IMR-90 (cell line): ENCODE measurements around the gene SLC4A1. TPM values are rescaled to one million over a fixed set of nuclear protein-coding genes. Genes with fewer than 3 reads are reported as not detected.

ENCODE experiments used
- ATAC-seq: fragments of 200-7000 bp; cut with Tn5 transposase; 2 replicates; pipeline ENCODE4 v1.9.1; 2020; ENCODE audit warnings: low read depth, mild to moderate bottlenecking, moderate library complexity
- BruUV-seq: library from RNA; stranded (reverse); fragments of 400-500 nt; replicated peaks from 2 replicates; lab custom pipeline; 2021; lab: Mats Ljungman, UMichigan
- CTCF ChIA-PET: fragments of 300-600 bp; formaldehyde crosslinking; extraction: SDS; loops from one replicate; lab custom pipeline; 2021; ENCODE audit warnings: antibody characterized with exemption; lab: Yijun Ruan, JAX
- POLR2A ChIA-PET: fragments of 300-600 bp; sonication (Branson Sonifier 250); formaldehyde crosslinking; loops from one replicate; lab custom pipeline; 2022; ENCODE audit warnings: antibody characterized with exemption; ENCODE audit not compliant: unreplicated experiment; lab: Charles Lee
- DNase-seq: peaks from one replicate; pipeline ENCODE4 v3.0.0; 2013
- H2AFZ ChIP-seq: replicated peaks from 2 replicates; pipeline ENCODE3; 2013; ENCODE audit warnings: low read length, mild to moderate bottlenecking; ENCODE audit not compliant: poor library complexity
- H2AK5ac ChIP-seq: 2 replicates; pipeline ENCODE4 v1.6.1; 2013; ENCODE audit warnings: low read depth, low read length, inconsistent platforms
- H2AK9ac ChIP-seq: replicated peaks from 2 replicates; pipeline ENCODE3; 2013; ENCODE audit warnings: mild to moderate bottlenecking, low read depth, low read length, moderate library complexity; ENCODE audit not compliant: poor library complexity
- H2BK120ac ChIP-seq: 2 replicates; pipeline ENCODE4 v1.6.1; 2013; ENCODE audit warnings: low read depth, low read length, inconsistent platforms
- H2BK15ac ChIP-seq: 3 replicates; pipeline ENCODE4 v1.6.1; 2013; ENCODE audit warnings: low read depth, low read length, inconsistent platforms
- H2BK20ac ChIP-seq: 2 replicates; pipeline ENCODE4 v1.6.1; 2013; ENCODE audit warnings: low read depth, mild to moderate bottlenecking, inconsistent platforms, low read length, moderate library complexity
- H2BK5ac ChIP-seq: 2 replicates; pipeline ENCODE4 v1.6.1; 2013; ENCODE audit warnings: mild to moderate bottlenecking, low read depth, low read length, inconsistent platforms; ENCODE audit not compliant: poor library complexity, severe bottlenecking
- H3K14ac ChIP-seq: replicated peaks from 2 replicates; pipeline ENCODE4 v1.6.1; 2013; ENCODE audit warnings: low read depth, low read length, inconsistent platforms
- H3K18ac ChIP-seq: 2 replicates; pipeline ENCODE4 v1.6.1; 2013; ENCODE audit warnings: low read depth, low read length, control low read depth
- H3K23ac ChIP-seq: 2 replicates; pipeline ENCODE4 v1.6.1; 2013; ENCODE audit warnings: low read depth, low read length, inconsistent platforms
- H3K27ac ChIP-seq: 2 replicates; pipeline ENCODE4 v1.5.1; 2013; ENCODE audit warnings: mild to moderate bottlenecking, control low read depth, low read length; ENCODE audit not compliant: insufficient read depth
- H3K27me3 ChIP-seq: 2 replicates; pipeline ENCODE4 v1.6.1; 2013; ENCODE audit warnings: low read length; ENCODE audit not compliant: control insufficient read depth, insufficient read depth
- H3K36me3 ChIP-seq: 2 replicates; pipeline ENCODE4 v1.6.1; 2013; ENCODE audit warnings: low read length, mixed read lengths; ENCODE audit not compliant: control insufficient read depth, insufficient read depth
- H3K4ac ChIP-seq: 2 replicates; pipeline ENCODE4 v1.6.1; 2013; ENCODE audit warnings: low read depth, low read length, inconsistent platforms
- H3K4me1 ChIP-seq: 2 replicates; pipeline ENCODE4 v1.6.1; 2013; ENCODE audit warnings: low read length, mixed read lengths; ENCODE audit not compliant: control insufficient read depth, insufficient read depth
- H3K4me2 ChIP-seq: 2 replicates; pipeline ENCODE4 v1.6.1; 2013; ENCODE audit warnings: low read depth, mild to moderate bottlenecking, control low read depth, low read length, moderate library complexity
- H3K4me3 ChIP-seq: 2 replicates; pipeline ENCODE4 v1.5.1; 2013; ENCODE audit warnings: low read depth, mild to moderate bottlenecking, control low read depth, low read length, moderate library complexity; ENCODE audit not compliant: insufficient read depth
- H3K56ac ChIP-seq: 2 replicates; pipeline ENCODE4 v1.6.1; 2013; ENCODE audit warnings: low read length, inconsistent platforms; ENCODE audit not compliant: insufficient read depth; ENCODE audit errors: extremely low read depth
- H3K79me1 ChIP-seq, 2 experiments: 2 replicates each; pipeline ENCODE4 v1.6.1; 2013; ENCODE audit warnings: low read length in 2 of 2, inconsistent platforms in 1 of 2, low read depth in 1 of 2
- H3K9ac ChIP-seq: 2 replicates; pipeline ENCODE4 v1.6.1; 2013; ENCODE audit warnings: low read depth, low read length, control low read depth
- H3K9me1 ChIP-seq: 2 replicates; pipeline ENCODE4 v1.6.1; 2013; ENCODE audit warnings: low read length, inconsistent platforms; ENCODE audit not compliant: insufficient read depth
- H3K9me3 ChIP-seq: 2 replicates; pipeline ENCODE4 v1.6.1; 2013; ENCODE audit warnings: low read length; ENCODE audit not compliant: control insufficient read depth, insufficient read depth
- H4K20me1 ChIP-seq: 2 replicates; pipeline ENCODE4 v1.6.1; 2013; ENCODE audit warnings: low read length, inconsistent platforms; ENCODE audit not compliant: insufficient read depth
- H4K5ac ChIP-seq: 2 replicates; pipeline ENCODE4 v1.6.1; 2013; ENCODE audit warnings: mild to moderate bottlenecking, low read depth, low read length, control low read depth
- H4K8ac ChIP-seq, 2 experiments: 2 replicates each; pipeline ENCODE4 v1.6.1; 2013; ENCODE audit warnings: low read depth in 2 of 2, low read length in 2 of 2, control low read depth in 1 of 2, inconsistent platforms in 1 of 2
- H4K91ac ChIP-seq: 2 replicates; pipeline ENCODE4 v1.6.1; 2013; ENCODE audit warnings: low read depth, low read length, inconsistent platforms; ENCODE audit not compliant: insufficient read depth
- MAFK ChIP-seq: IDR thresholded peaks from 2 replicates; pipeline ENCODE4 v1.6.1; 2012; ENCODE audit warnings: low read depth, low read length, improper control_type of control experiment
- POLR2A ChIP-seq: IDR thresholded peaks from 2 replicates; pipeline ENCODE4 v1.6.1; 2012; ENCODE audit warnings: mild to moderate bottlenecking, low read depth, low read length
- RCOR1 ChIP-seq: IDR thresholded peaks from 2 replicates; pipeline ENCODE4 v1.6.1; 2012; ENCODE audit warnings: mild to moderate bottlenecking, low read length, improper control_type of control experiment; ENCODE audit not compliant: insufficient replicate concordance
- SMC3 ChIP-seq: fragments of 150-350 bp; IDR thresholded peaks from 2 replicates; pipeline ENCODE4 v1.6.1; 2016; ENCODE audit warnings: low read depth, mild to moderate bottlenecking, antibody characterized with exemption, low read length, moderate library complexity
- WGBS, 2 experiments: methylation state at CpG; one replicate each; pipeline versions ENCODE4 v1.1.5 to v1.1.7; 2013; ENCODE audit warnings: missing lambda C conversion rate in 2 of 2; ENCODE audit not compliant: insufficient read length in 1 of 2; ENCODE audit errors: extremely low coverage in 2 of 2; 5-methylcytosine and 5-hydroxymethylcytosine counted together
- dilution Hi-C: fragments of 300-500 bp; cut with HindIII; formaldehyde crosslinking; loops from one replicate; pipeline ENCODE4 v1.14.3; 2018; ENCODE audit warnings: low sequenced_read_pairs; ENCODE audit not compliant: unreplicated experiment
- in situ Hi-C: fragments of 300-500 bp; cut with MboI; formaldehyde crosslinking; loops from 3 replicates; pipeline ENCODE4 v1.14.3; 2019; ENCODE audit warnings: low sequenced_read_pairs, inconsistent platforms, mixed read lengths
- intact Hi-C: fragments of 100-400 bp; cut with micrococcal nuclease; formaldehyde crosslinking; loops from 2 replicates; pipeline ENCODE4 v1.10.0; 2022
- polyA plus RNA-seq, 3 experiments: library from polyadenylated mRNA; depleted of rRNA; stranded (reverse); fragments of >200 nt; gene quantifications; 2 replicates each; pipeline ENCODE4 v1.2.3, GENCODE V29; 2012; ENCODE audit warnings: low replicate concordance in 1 of 3
- total RNA-seq: library from RNA; depleted of rRNA; stranded (reverse); fragments of >200 nt; gene quantifications from 2 replicates; pipeline ENCODE4 v1.2.3, GENCODE V29; 2012

SLC4A1 gene
- total and polyA plus RNA-seq, 2 of the 4 experiments (the other 2 are of a cell fraction), result not detected

DNA sequence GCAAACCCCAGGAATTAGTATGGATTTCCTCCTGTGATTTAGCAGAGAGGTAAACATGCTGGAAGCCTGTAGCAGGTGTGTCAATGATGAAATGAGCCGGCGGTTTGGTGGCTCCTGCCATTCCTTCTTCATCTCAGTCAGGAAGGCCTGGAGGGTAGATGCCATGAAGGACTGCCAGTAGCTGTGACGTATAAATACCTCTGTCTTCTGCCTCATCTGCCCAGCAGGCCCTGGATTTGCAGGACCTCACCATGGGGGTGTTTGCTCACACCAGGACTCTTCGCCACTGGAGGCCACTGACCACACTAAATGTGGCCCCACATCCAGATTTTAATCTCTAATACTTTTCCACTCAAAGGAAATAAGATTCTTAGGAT lies 16.1 kb upstream of the SLC4A1 start:
- Histone ChIP-seq H3K9ac (no peak overlapping the region), H3K79me1 (peaks cover 0 to 5% of the 10 kb centered on the region in 2 experiments; a peak in 1 of 4 replicates), H4K91ac (no peak overlapping the region), H3K14ac (no peak overlapping the region), H2AFZ (no peak overlapping the region), H4K8ac (no peak overlapping the region), H3K4me3 (no peak overlapping the region), H3K23ac (no peak overlapping the region), H2BK20ac (no peak overlapping the region), H3K36me3 (no peaks in the 10 kb centered on the region), H2BK5ac (no peak overlapping the region), H2BK15ac (no peak overlapping the region), H3K4me2 (no peak overlapping the region), H2AK5ac (no peak overlapping the region), H2BK120ac (no peak overlapping the region), H3K4me1 (peaks cover 6% of the 10 kb centered on the region), H3K27ac (no peak overlapping the region), H3K18ac (no peak overlapping the region), H4K20me1 (no peaks in the 10 kb centered on the region), H2AK9ac (no peak overlapping the region), H3K4ac (no peak overlapping the region), H4K5ac (no peak overlapping the region), H3K27me3 (peaks cover 7% of the 10 kb centered on the region), H3K9me1 (peaks cover 14% of the 10 kb centered on the region), H3K9me3 (no peaks in the 10 kb centered on the region), H3K56ac (no peak overlapping the region)
- WGBS, 2 experiments, result 80% methylated on average over 1 of the region's 4 CpGs; no CpG with 5 or more reads in 1 of the 2 experiments
- no peak for TF ChIP-seq SMC3
- no peak for TF ChIP-seq MAFK
- no peak for TF ChIP-seq RCOR1
- no peak for TF ChIP-seq POLR2A
- intact Hi-C loops (no loop called here), dilution Hi-C loops (no loop called here), in situ Hi-C loops (no loop called here)
- no TSS peak for BruUV-seq
- no peak for DNase-seq
- CTCF ChIA-PET, result no interaction called here
- POLR2A ChIA-PET, result no interaction called here
- no peak for ATAC-seq
